A549 treated with GW870086 at 1 μM for 4 hours (cell line): ENCODE data around the gene FAM78A. TPM values are rescaled to one million over a fixed set of nuclear protein-coding genes. Genes with fewer than 3 reads are reported as not detected.

ENCODE experiments used
- total RNA-seq: library from RNA; stranded (reverse); fragments of 200-300 nt; extraction: Qiagen RNA extraction; gene quantifications from 5 replicates; pipeline ENCODE4 v1.2.3, GENCODE V29; 2022; ENCODE audit warnings: low read depth

The FAM78A gene
- total RNA-seq = 0.19 to 0.35 TPM (median 0.26 TPM) in 5 replicates

GRCh38 chr9:131276094-131276888, at the start of gene FAM78A:
Gene FAM78A (minus strand): TSS chr9:131276510. CDS start chr9:131276179, 331 bp downstream.

GRCh38 chr9:131289301-131290035, 13.2 kb upstream of the FAM78A start, which contains the start of gene PLPP7:
Gene PLPP7 (plus strand): TSS chr9:131289723. CDS start chr9:131289998, 275 bp downstream.

Other genes with a start within 250 kb of the FAM78A start
- 1.6 to 2.4 TPM (median 1.7 TPM) in 5 replicates for gene AIF1L, start 180.0 kb downstream of the FAM78A start, total RNA-seq
- gene NUP214, start 150.9 kb downstream of the FAM78A start, total RNA-seq = 22.0 to 27.1 TPM (median 23.1 TPM) in 5 replicates
- 0.09 TPM in 1 of 5 replicates, not detected in the others for gene PLPP7, start 13.2 kb upstream of the FAM78A start, total RNA-seq
- 50.3 to 64.9 TPM (median 64.2 TPM) in 5 replicates for gene PRRC2B, start 117.6 kb upstream of the FAM78A start, total RNA-seq
- 14.2 to 19.0 TPM (median 17.7 TPM) in 5 replicates for gene POMT1, start 226.4 kb upstream of the FAM78A start, total RNA-seq